Spleen (tissue), 11 donors: ENCODE results near the gene FAM199X. TPM values are rescaled to one million over a fixed set of nuclear protein-coding genes. Genes with fewer than 3 reads are reported as not detected.

Source experiments
- DNase-seq: peaks from one replicate; pipeline ENCODE4 v3.0.0-alpha.2; 2020
- H3K27ac ChIP-seq, 8 donors: fragments of 200-600 bp; sonication (generic) in 7 of 8; 1 replicate in 4 of 8; 2 replicates in 4 of 8; pipeline versions ENCODE4 v1.5.0 to v1.8.0; 2016 to 2021; ENCODE audit warnings: inconsistent platforms in 4 of 8, mild to moderate bottlenecking in 4 of 8, moderate library complexity in 1 of 8
- H3K27me3 ChIP-seq, 7 donors: fragments of 200-600 bp; sonication (generic) in 6 of 7; replicated peaks in 1 of 7; 1 replicate in 4 of 7; 2 replicates in 3 of 7; pipeline versions ENCODE4 v1.5.0 to v1.8.0; 2016 to 2021; ENCODE audit warnings: inconsistent platforms in 3 of 7, mild to moderate bottlenecking in 1 of 7
- H3K36me3 ChIP-seq, 6 donors: fragments of 200-600 bp; sonication (generic) in 5 of 6; 1 replicate in 4 of 6; 2 replicates in 2 of 6; pipeline versions ENCODE4 v1.5.0 to v1.8.0; 2016 to 2021; ENCODE audit warnings: inconsistent platforms in 2 of 6
- H3K4me1 ChIP-seq, 6 donors: fragments of 200-600 bp; sonication (generic) in 5 of 6; 1 replicate in 3 of 6; 2 replicates in 3 of 6; pipeline versions ENCODE4 v1.5.0 to v1.8.0; 2016 to 2021; ENCODE audit warnings: inconsistent platforms in 3 of 6
- H3K4me3 ChIP-seq, 8 donors: fragments of 200-600 bp; sonication (generic) in 7 of 8; 1 replicate in 4 of 8; 2 replicates in 4 of 8; pipeline versions ENCODE4 v1.5.0 to v1.8.0; 2016 to 2021; ENCODE audit warnings: inconsistent platforms in 4 of 8, mild to moderate bottlenecking in 4 of 8, moderate library complexity in 2 of 8
- H3K9me3 ChIP-seq, 8 donors: fragments of 200-600 bp; sonication (generic) in 7 of 8; 1 replicate in 4 of 8; 2 replicates in 4 of 8; pipeline versions ENCODE4 v1.5.0 to v1.8.0; 2016 to 2021; ENCODE audit warnings: inconsistent platforms in 4 of 8
- CTCF ChIP-seq, 11 experiments: fragments of 200-600 bp in 7 of 11; fragments of 450-650 bp in 4 of 11; sonication (generic) in 4 of 11; IDR thresholded peaks in 8 of 11; conservative IDR thresholded peaks in 3 of 11; 1 replicate in 7 of 11; 2 replicates in 4 of 11; pipeline versions ENCODE4 v1.4.0 to v1.8.0; 2016 to 2021; ENCODE audit warnings: antibody characterized with exemption in 11 of 11, inconsistent platforms in 4 of 11, mild to moderate bottlenecking in 1 of 11
- POLR2A ChIP-seq, 3 donors: fragments of 450-650 bp; IDR thresholded peaks; one replicate each; pipeline ENCODE4 v1.5.1; 2017; ENCODE audit warnings: antibody characterized with exemption in 3 of 3, mild to moderate bottlenecking in 1 of 3
- POLR2AphosphoS5 ChIP-seq, 3 donors: sonication (generic); formaldehyde crosslinking; IDR thresholded peaks; one replicate each; pipeline ENCODE4 v1.5.1; 2017; ENCODE audit warnings: antibody characterized with exemption in 3 of 3
- WGBS, 5 donors: extraction: QIAGEN DNeasy Blood & Tissue Kit in 3 of 5; methylation state at CpG; one replicate each; pipeline versions ENCODE4 v1.1.5 to v1.1.7; 2013 to 2018; 5-methylcytosine and 5-hydroxymethylcytosine counted together
- intact Hi-C: fragments of 100-400 bp; cut with DNase I; formaldehyde crosslinking; loops from one replicate; pipeline ENCODE4 v1.15.0; 2023; ENCODE audit warnings: low total_unique reads
- polyA plus RNA-seq, 3 donors: library from polyadenylated mRNA; stranded (reverse); fragments of 200-250 nt; gene quantifications; one replicate each; pipeline ENCODE4 v1.2.1, GENCODE V29; 2013
- total RNA-seq, 7 donors: library from RNA; depleted of rRNA in 3 of 7; stranded (reverse); fragments of >200 nt in 3 of 7; fragmentation: NEBNext Ultra II Directional in 4 of 7; extraction: Animal tissue kit (Norgen Biotek cat#: 25700) in 4 of 7; gene quantifications; one replicate each; pipeline versions ENCODE4 v1.1.0 to v1.2.1, GENCODE V29; 2016 to 2021
- donor health status: healthy with polysubstance abuse.
- donor health status: DM: no; HTN: no; CAD: no; lungs with moderate emphysema.
- donor health status: DM: no; HTN: no; CAD: no.
- donor health status: Bipolar disorder and iron deficiency.
- donor health status: healthy.
- donor health status: DM: no; HTN: no; CAD: no.
- donor health status: DM: yes; HTN: yes; CAD: no.

The FAM199X gene
- total and polyA plus RNA-seq, 10 donors: 5.5 to 24.6 (median 16.1) TPM

- Histone ChIP-seq H3K9me3 (no peaks in the 10 kb centered on the region), H3K4me1 (peaks cover 4 to 21% (median 10%) of the 10 kb centered on the region in 6 donors), H3K27me3 (no peaks in the 10 kb centered on the region), H3K4me3 (no peak overlapping the region), H3K27ac (no peak overlapping the region), H3K36me3 (peaks cover 0 to 27% (median 0%) of the 10 kb centered on the region in 6 donors)
- DNase-seq: no peak
- TF ChIP-seq CTCF (IDR thresholded peaks at IDR 0.05 in 8 of 11, conservative IDR thresholded peaks at IDR 0.05 in 3 of 11) (no peak), POLR2A (IDR thresholded peaks at IDR 0.05) (no peak)
- 82 to 98% (median 90%) methylated on average over 2 of the region's 2 CpGs for WGBS, 5 donors
- intact Hi-C loops: no loop called here
Observed at GRCh38 chrX:104172788-104173187, 6.5 kb downstream of the FAM199X start.

- Histone ChIP-seq H3K27ac (no peak overlapping the region), H3K9me3 (peaks cover 0 to 5% (median 0%) of the 10 kb centered on the region in 8 donors), H3K27me3 (no peaks in the 10 kb centered on the region), H3K4me1 (peaks cover 0 to 10% (median 3%) of the 10 kb centered on the region in 6 donors), H3K36me3 (peaks cover 0 to 38% (median 0%) of the 10 kb centered on the region in 6 donors), H3K4me3 (no peak overlapping the region)
- TF ChIP-seq POLR2AphosphoS5 (IDR thresholded peaks at IDR 0.05) (no peak), POLR2A (IDR thresholded peaks at IDR 0.05) (no peak), CTCF (IDR thresholded peaks at IDR 0.05 in 8 of 11, conservative IDR thresholded peaks at IDR 0.05 in 3 of 11) (no peak)
- intact Hi-C loops: no loop called here
- WGBS, 5 donors: 77 to 98% (median 96%) methylated on average over 6 of the region's 6 CpGs
- DNase-seq: no peak
Observed at GRCh38 chrX:104173841-104174240, 7.6 kb downstream of the FAM199X start.

GRCh38 chrX:104183685-104184084, 17.4 kb downstream of the FAM199X start:
- no peaks in the 10 kb centered on the region for H3K27me3 ChIP-seq
- H3K9me3 ChIP-seq: peaks cover 0 to 3% (median 0%) of the 10 kb centered on the region in 8 donors
- 82 to 93% (median 87%) methylated on average over 4 of the region's 4 CpGs for WGBS, 5 donors
- H3K4me1 ChIP-seq: no peaks in the 10 kb centered on the region
- TF ChIP-seq POLR2AphosphoS5 (IDR thresholded peaks at IDR 0.05): no peak
- no peak for TF ChIP-seq CTCF (IDR thresholded peaks at IDR 0.05 in 8 of 11, conservative IDR thresholded peaks at IDR 0.05 in 3 of 11)
- no peak for TF ChIP-seq POLR2A (IDR thresholded peaks at IDR 0.05)
- H3K36me3 ChIP-seq: peaks cover 0 to 58% (median 18%) of the 10 kb centered on the region in 6 donors
- no peak overlapping the region for H3K4me3 ChIP-seq
- intact Hi-C loops: no loop called here
- no peak for DNase-seq
- H3K27ac ChIP-seq: no peak overlapping the region

GRCh38 chrX:104187931-104188330, 21.7 kb downstream of the FAM199X start:
- 79 to 96% (median 92%) methylated on average over 8 of the region's 8 CpGs for WGBS, 5 donors
- Histone ChIP-seq H3K4me3 (no peak overlapping the region), H3K36me3 (peaks cover 0 to 97% (median 27%) of the 10 kb centered on the region in 6 donors), H3K4me1 (no peaks in the 10 kb centered on the region), H3K9me3 (no peaks in the 10 kb centered on the region), H3K27me3 (no peaks in the 10 kb centered on the region), H3K27ac (no peak overlapping the region)
- intact Hi-C loops: no loop called here
- TF ChIP-seq POLR2AphosphoS5 (IDR thresholded peaks at IDR 0.05) (no peak), POLR2A (IDR thresholded peaks at IDR 0.05) (no peak), CTCF (IDR thresholded peaks at IDR 0.05 in 8 of 11, conservative IDR thresholded peaks at IDR 0.05 in 3 of 11) (no peak)
- peak; percentile 50 for DNase-seq
